ENCODE measurements around the gene CDK5. TPM values are rescaled to one million over a fixed set of nuclear protein-coding genes. Genes with fewer than 3 reads are reported as not detected.

CDK5 gene
- total and polyA plus RNA-seq, 2 of the 13 experiments (the other 11 are each of a cell fraction or from before 2014, with no cell fraction given) = 16.4 to 21.3 TPM

GRCh38 chr7:151099486-151100211 is 42.0 kb upstream of the CDK5 start:
- Histone ChIP-seq H4K20me1 (ENCODE audit: insufficient read depth, low read length) (peaks cover 49% of the 10 kb centered on the region), H3K9ac (ENCODE audit: insufficient read depth, low read depth, low read length) (no peak overlapping the region), H2AFZ (ENCODE audit: low read length) (no peak overlapping the region), H3K9me3 (ENCODE audit: low read length) (no peaks in the 10 kb centered on the region), H3K4me1 (ENCODE audit: insufficient read depth, low read length) (no peaks in the 10 kb centered on the region), H3K4me2 (ENCODE audit: low read depth, low read length) (no peak overlapping the region), H3K27me3 (ENCODE audit: control insufficient read depth in 1 of 2, insufficient read depth in 2 of 2, low read length in 2 of 2) (no peaks in the 10 kb centered on the region), H3K36me3 (replicated peaks in 1 of 2; ENCODE audit: control insufficient read depth in 1 of 2, insufficient read depth in 2 of 2, low read length in 2 of 2) (peaks cover 2 to 26% of the 10 kb centered on the region in 2 experiments; a peak in 3 of 5 replicates), H3K79me2 (ENCODE audit: insufficient read depth, low read length) (peaks cover 77% of the 10 kb centered on the region), H3K27ac (ENCODE audit: extremely low read length, insufficient read depth, low read length) (no peak overlapping the region), H3K4me3 (replicated peaks in 1 of 3; ENCODE audit: insufficient read depth in 1 of 3, low read depth in 2 of 3, low read length in 3 of 3) (no peak overlapping the region)
- 98% methylated on average over 17 of the region's 20 CpGs for WGBS (ENCODE audit: low lambda C conversion rate)
- ChIA-PET POLR2A (no interaction called here), CTCF (ENCODE audit: low intra/inter-chr PET ratio, low total read pairs) (no interaction called here)
- ATAC-seq = no peak
- BruUV-seq (replicated peaks) = no TSS peak
- DNase-seq (ENCODE audit: low spot score) = no peak
- FAIRE-seq = no peak
- TF ChIP-seq HNRNPH1 (optimal IDR thresholded peaks at IDR 0.05; ENCODE audit: low read depth, low read length) (no peak), ZBTB38 (CRISPR knock-in tag; IDR thresholded peaks at IDR 0.05) (peak; percentile 74)
- in situ Hi-C loops (cut with HindIII; ENCODE audit: extremely low pct_ligation_motif_present, low pct_unique_long_range_greater_than_20kb) = no loop called here
- intact Hi-C loops (cut with micrococcal nuclease; ENCODE audit: unreplicated experiment) = no loop called here

- ATAC-seq (no peak), FAIRE-seq (no peak), DNase-seq (ENCODE audit: low spot score) (no peak)
- H3K36me3 ChIP-seq (replicated peaks in 1 of 2; ENCODE audit: control insufficient read depth in 1 of 2, insufficient read depth in 2 of 2, low read length in 2 of 2) = peaks cover 7 to 35% of the 10 kb centered on the region in 2 experiments; a peak in 4 of 5 replicates
- ChIA-PET CTCF (ENCODE audit: low intra/inter-chr PET ratio, low total read pairs) (no interaction called here), POLR2A (no interaction called here)
- no peak overlapping the region for H3K27ac ChIP-seq (ENCODE audit: extremely low read length, insufficient read depth, low read length)
- H2AFZ ChIP-seq (ENCODE audit: low read length) = no peak overlapping the region
- H3K9me3 ChIP-seq (ENCODE audit: low read length) = no peaks in the 10 kb centered on the region
- H3K27me3 ChIP-seq (ENCODE audit: control insufficient read depth in 1 of 2, insufficient read depth in 2 of 2, low read length in 2 of 2) = no peaks in the 10 kb centered on the region
- H3K4me3 ChIP-seq (replicated peaks in 1 of 3; ENCODE audit: insufficient read depth in 1 of 3, low read depth in 2 of 3, low read length in 3 of 3) = no peak overlapping the region
- WGBS (ENCODE audit: low lambda C conversion rate) = 93% methylated on average over 17 of the region's 17 CpGs
- H3K4me2 ChIP-seq (ENCODE audit: low read depth, low read length) = no peak overlapping the region
- in situ Hi-C loops (cut with HindIII; ENCODE audit: extremely low pct_ligation_motif_present, low pct_unique_long_range_greater_than_20kb) = no loop called here
- intact Hi-C loops (cut with micrococcal nuclease; ENCODE audit: unreplicated experiment) = no loop called here
- no peak overlapping the region for H3K9ac ChIP-seq (ENCODE audit: insufficient read depth, low read depth, low read length)
- H3K4me1 ChIP-seq (ENCODE audit: insufficient read depth, low read length) = peaks cover 8% of the 10 kb centered on the region
- BruUV-seq (replicated peaks) = no TSS peak
- peak; percentile 85 for TF ChIP-seq ZNF768 (CRISPR knock-in tag; IDR thresholded peaks at IDR 0.05)
- no peak for TF ChIP-seq ATF5 (CRISPR knock-in tag; IDR thresholded peaks at IDR 0.05; ENCODE audit: low read depth)
- peaks cover 84% of the 10 kb centered on the region for H3K79me2 ChIP-seq (ENCODE audit: insufficient read depth, low read length)
- peaks cover 66% of the 10 kb centered on the region for H4K20me1 ChIP-seq (ENCODE audit: insufficient read depth, low read length)
Observed at GRCh38 chr7:151095828-151096475, 38.3 kb upstream of the CDK5 start.

All from HepG2 (cell line).